Hepatocyte (in vitro differentiated cells): ENCODE data around the gene PTPRO. TPM values are rescaled to one million over a fixed set of nuclear protein-coding genes. Genes with fewer than 3 reads are reported as not detected.

Experiments used
- DNase-seq: peaks from one replicate; pipeline ENCODE4 v3.0.0-alpha.2; 2016; ENCODE audit warnings: low spot score
- H2AFZ ChIP-seq: fragments of 200-600 bp; sonication (generic); 2 replicates; pipeline ENCODE4 v1.6.0; 2016; ENCODE audit warnings: antibody characterized with exemption, mild to moderate bottlenecking
- H3K27ac ChIP-seq: fragments of 200-600 bp; sonication (generic); 2 replicates; pipeline ENCODE4 v1.5.1; 2016; ENCODE audit warnings: mild to moderate bottlenecking
- H3K27me3 ChIP-seq: fragments of 200-600 bp; sonication (generic); 2 replicates; pipeline ENCODE4 v1.6.1; 2016
- H3K36me3 ChIP-seq: fragments of 200-600 bp; sonication (generic); replicated peaks from 2 replicates; pipeline ENCODE4 v1.5.1; 2016; ENCODE audit warnings: low read depth; ENCODE audit not compliant: insufficient read depth
- H3K4me1 ChIP-seq: fragments of 200-600 bp; sonication (generic); 2 replicates; pipeline ENCODE4 v1.5.1; 2016; ENCODE audit warnings: mild to moderate bottlenecking, moderate library complexity; ENCODE audit not compliant: insufficient read depth
- H3K4me2 ChIP-seq: fragments of 200-600 bp; sonication (generic); 2 replicates; pipeline ENCODE4 v1.6.0; 2016
- H3K4me3 ChIP-seq: fragments of 200-600 bp; sonication (generic); 2 replicates; pipeline ENCODE4 v1.5.1; 2016; ENCODE audit warnings: mild to moderate bottlenecking
- H3K79me2 ChIP-seq: fragments of 200-600 bp; sonication (generic); 2 replicates; pipeline ENCODE4 v1.6.0; 2017; ENCODE audit warnings: mild to moderate bottlenecking
- H3K9me2 ChIP-seq: fragments of 200-600 bp; sonication (generic); replicated peaks from 2 replicates; pipeline ENCODE4 v1.6.0; 2017; ENCODE audit warnings: mild to moderate bottlenecking; ENCODE audit not compliant: insufficient read depth
- H3K9me3 ChIP-seq: fragments of 200-600 bp; sonication (generic); 2 replicates; pipeline ENCODE4 v1.5.1; 2016; ENCODE audit warnings: low read depth, mild to moderate bottlenecking
- H4K20me1 ChIP-seq: fragments of 200-600 bp; sonication (generic); 2 replicates; pipeline ENCODE4 v1.6.0; 2016; ENCODE audit warnings: mild to moderate bottlenecking; ENCODE audit not compliant: insufficient read depth, poor library complexity, severe bottlenecking
- CTCF ChIP-seq: fragments of 200-600 bp; sonication (generic); IDR thresholded peaks from 2 replicates; pipeline ENCODE4 v1.5.1; 2016; ENCODE audit warnings: antibody characterized with exemption, mild to moderate bottlenecking; ENCODE audit not compliant: poor library complexity
- EZH2 ChIP-seq: fragments of 200-600 bp; sonication (generic); IDR thresholded peaks from 2 replicates; pipeline ENCODE4 v1.6.1; 2016; ENCODE audit warnings: antibody characterized with exemption, mild to moderate bottlenecking, borderline replicate concordance
- EZH2phosphoT487 ChIP-seq: fragments of 200-600 bp; sonication (generic); IDR thresholded peaks from one replicate; pipeline ENCODE4 v1.6.1; 2018; ENCODE audit warnings: antibody characterized with exemption, mild to moderate bottlenecking, low read depth, moderate library complexity; ENCODE audit not compliant: unreplicated experiment, severe bottlenecking
- WGBS: methylation state at CpG from one replicate; pipeline ENCODE4 v1.1.6; 2016; ENCODE audit warnings: low lambda C conversion rate; ENCODE audit errors: missing lambda C conversion rate; 5-methylcytosine and 5-hydroxymethylcytosine counted together
- polyA plus RNA-seq: library from polyadenylated mRNA; unstranded; fragments of >200 nt; fragmentation: Nextera tagmentation; extraction: Ambion mirVana; gene quantifications from 2 replicates; pipeline ENCODE4 v1.2.1, GENCODE V29; 2016
- total RNA-seq: library from RNA; depleted of rRNA; stranded (reverse); fragments of >200 nt; gene quantifications from 2 replicates; pipeline ENCODE4 v1.2.3, GENCODE V29; 2014

PTPRO gene
- total and polyA plus RNA-seq, 2 experiments from 2014 or later = 0.60 to 0.65 TPM

- H4K20me1 ChIP-seq = no peaks in the 10 kb centered on the region
- 76% methylated on average over 1 of the region's 1 CpG for WGBS
- no peaks in the 10 kb centered on the region for H3K36me3 ChIP-seq
- H3K9me2 ChIP-seq = no peaks in the 10 kb centered on the region
- no peaks in the 10 kb centered on the region for H3K79me2 ChIP-seq
- no peaks in the 10 kb centered on the region for H3K4me1 ChIP-seq
- no peak overlapping the region for H3K4me2 ChIP-seq
- H3K27ac ChIP-seq = no peak overlapping the region
- H2AFZ ChIP-seq = no peak overlapping the region
- DNase-seq = no peak
- no peaks in the 10 kb centered on the region for H3K9me3 ChIP-seq
- H3K27me3 ChIP-seq = peaks cover 4% of the 10 kb centered on the region
- H3K4me3 ChIP-seq = no peak overlapping the region
- TF ChIP-seq CTCF (no peak), EZH2phosphoT487 (no peak), EZH2 (no peak)
These were observed 28.3 kb downstream of the PTPRO start for GRCh38 chr12:15350643-15351042.

- Histone ChIP-seq H3K9me2 (no peaks in the 10 kb centered on the region), H4K20me1 (no peaks in the 10 kb centered on the region), H3K36me3 (no peaks in the 10 kb centered on the region), H3K9me3 (no peaks in the 10 kb centered on the region), H3K4me1 (no peaks in the 10 kb centered on the region), H3K79me2 (no peaks in the 10 kb centered on the region), H3K4me3 (no peak overlapping the region), H2AFZ (no peak overlapping the region), H3K4me2 (no peak overlapping the region), H3K27me3 (no peaks in the 10 kb centered on the region), H3K27ac (no peak overlapping the region)
- no peak for TF ChIP-seq EZH2
- TF ChIP-seq CTCF = no peak
- no peak for TF ChIP-seq EZH2phosphoT487
- 78% methylated on average over 2 of the region's 2 CpGs for WGBS
- DNase-seq = no peak
These were observed 33.5 kb downstream of the PTPRO start for GRCh38 chr12:15355766-15356165.

- Histone ChIP-seq H3K9me2 (no peaks in the 10 kb centered on the region), H3K27ac (no peak overlapping the region), H3K9me3 (no peaks in the 10 kb centered on the region), H3K4me2 (no peak overlapping the region), H2AFZ (no peak overlapping the region), H3K36me3 (no peaks in the 10 kb centered on the region), H3K4me3 (no peak overlapping the region), H3K4me1 (no peaks in the 10 kb centered on the region), H4K20me1 (no peaks in the 10 kb centered on the region), H3K79me2 (no peaks in the 10 kb centered on the region), H3K27me3 (no peaks in the 10 kb centered on the region)
- WGBS = 66% methylated on average over 3 of the region's 3 CpGs
- TF ChIP-seq CTCF = no peak
- no peak for TF ChIP-seq EZH2phosphoT487
- TF ChIP-seq EZH2 = no peak
- no peak for DNase-seq
These were observed 34.6 kb downstream of the PTPRO start for GRCh38 chr12:15356951-15357364.
